Activated CD8-positive, alpha-beta T cell treated with anti-CD3 and anti-CD28 coated beads, Interleukin-2, amount 10 ng/mL, durations not matched to agents 7 days and 5 days (primary cell): ENCODE measurements around the gene DOCK1. TPM values are rescaled to one million over a fixed set of nuclear protein-coding genes. Genes with fewer than 3 reads are reported as not detected.

ENCODE experiments used
- ATAC-seq: fragments of 150-1000 bp; cut with Tn5 transposase; one replicate; pipeline ENCODE4 v1.10.0; 2021; ENCODE audit warnings: moderate library complexity
- CTCF ChIA-PET: fragments of 350-600 bp; sonication (Branson Sonifier 250); formaldehyde crosslinking; loops from one replicate; lab custom pipeline; 2021; ENCODE audit warnings: antibody characterized with exemption; lab: Charles Lee
- POLR2A ChIA-PET: fragments of 350-600 bp; sonication (Branson Sonifier 250); formaldehyde crosslinking; loops from one replicate; lab custom pipeline; 2021; ENCODE audit warnings: antibody characterized with exemption; lab: Charles Lee
- DNase-seq: peaks from one replicate; pipeline ENCODE4 v3.0.0-alpha.2; 2020
- H3K27ac Mint-ChIP-seq: one replicate; pipeline ENCODE4 v1.8.0; 2021; ENCODE audit warnings: mild to moderate bottlenecking, mixed read lengths
- H3K27me3 Mint-ChIP-seq: one replicate; pipeline ENCODE4 v1.8.0; 2021; ENCODE audit warnings: low read depth, mixed read lengths
- H3K36me3 Mint-ChIP-seq: one replicate; pipeline ENCODE4 v1.8.0; 2021; ENCODE audit warnings: low read depth, mixed read lengths
- H3K4me1 Mint-ChIP-seq: one replicate; pipeline ENCODE4 v1.8.0; 2021; ENCODE audit warnings: low read depth, mixed read lengths
- H3K4me3 Mint-ChIP-seq: one replicate; pipeline ENCODE4 v1.8.0; 2021; ENCODE audit warnings: mild to moderate bottlenecking, mixed read lengths
- H3K9me3 Mint-ChIP-seq: one replicate; pipeline ENCODE4 v1.8.0; 2022; ENCODE audit warnings: mixed read lengths; ENCODE audit not compliant: insufficient read depth
- total RNA-seq, 2 experiments: library from RNA; stranded (reverse); gene quantifications; one replicate each; pipeline ENCODE4 v1.2.3, GENCODE V29; 2021

Gene DOCK1
- total RNA-seq, 2 experiments from 2014 or later = not detected

DNA sequence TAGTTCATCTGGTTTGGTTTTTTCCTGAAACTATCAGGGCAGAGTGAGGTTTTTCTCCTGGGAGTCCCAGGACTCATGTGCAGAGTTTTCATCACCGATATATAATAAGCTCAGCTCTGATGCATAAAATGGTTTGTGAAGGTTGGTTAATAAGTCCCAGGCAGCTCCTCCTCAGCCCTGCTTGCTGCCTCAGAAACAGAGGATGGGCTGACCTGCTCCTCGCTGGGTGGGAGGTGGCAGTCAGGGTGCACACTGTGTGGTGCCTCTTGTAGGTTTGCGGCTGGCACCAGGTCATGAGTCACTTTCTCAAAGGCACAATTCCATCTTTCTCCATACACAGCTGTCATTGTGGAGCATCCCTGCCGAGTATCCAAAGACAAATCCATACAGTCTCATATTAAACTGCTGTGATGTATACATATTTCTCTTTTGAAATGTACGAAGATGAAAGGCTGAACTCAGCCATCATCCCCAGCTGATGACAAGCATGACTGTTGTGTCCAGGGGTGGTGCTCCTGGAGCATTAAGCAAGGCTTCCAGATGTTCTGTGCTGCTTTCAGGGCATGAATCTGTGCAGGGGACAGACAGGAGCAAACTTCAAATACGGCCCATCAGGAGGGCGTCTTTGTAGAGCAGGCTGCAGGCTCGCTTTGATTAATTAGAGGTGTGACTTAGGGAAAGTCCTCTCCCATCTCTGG, 518.1 kb downstream of the DOCK1 start:
- no peak for ATAC-seq
- POLR2A ChIA-PET = no interaction called here
- DNase-seq = no peak
- Mint-ChIP-seq H3K27ac (no peak overlapping the region), H3K27me3 (no peaks in the 10 kb centered on the region), H3K4me1 (no peaks in the 10 kb centered on the region), H3K4me3 (no peak overlapping the region), H3K9me3 (no peaks in the 10 kb centered on the region), H3K36me3 (no peaks in the 10 kb centered on the region)
- CTCF ChIA-PET = no interaction called here

DNA sequence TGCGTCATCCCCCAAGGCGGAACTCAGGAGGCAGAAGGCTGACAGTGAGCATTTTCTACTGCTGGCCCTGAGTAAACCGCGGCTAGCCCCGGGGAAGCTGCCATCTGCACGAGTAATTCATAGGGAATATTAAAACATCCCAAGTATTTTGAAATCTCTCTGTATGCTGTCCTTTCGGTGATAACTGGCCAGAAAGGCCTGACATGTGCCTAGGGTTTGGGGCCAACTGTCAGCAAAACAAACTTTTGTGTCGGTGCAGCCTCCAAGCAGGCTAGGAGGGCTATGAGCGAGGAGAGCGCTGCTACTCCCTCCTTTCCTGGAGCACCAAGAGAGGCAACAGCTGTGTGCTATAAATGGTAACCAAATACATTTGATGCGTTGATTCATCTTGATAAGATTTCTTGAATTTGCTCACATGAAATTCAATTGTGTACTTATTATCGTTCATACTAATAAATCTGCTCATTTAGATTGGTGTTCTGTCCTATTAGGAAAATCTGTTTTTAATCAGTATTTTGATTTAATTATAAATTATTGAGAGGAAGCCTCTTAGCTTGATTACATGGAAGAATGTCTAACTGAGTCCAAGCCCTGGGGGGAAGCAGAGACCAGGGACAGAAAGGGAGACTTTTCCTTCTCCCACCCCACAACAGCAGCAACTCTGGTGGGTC, 519.5 kb downstream of the DOCK1 start:
- Mint-ChIP-seq H3K4me3 (no peak overlapping the region), H3K27me3 (no peaks in the 10 kb centered on the region), H3K27ac (no peak overlapping the region), H3K9me3 (no peaks in the 10 kb centered on the region), H3K36me3 (no peaks in the 10 kb centered on the region), H3K4me1 (no peaks in the 10 kb centered on the region)
- ChIA-PET CTCF (no interaction called here), POLR2A (no interaction called here)
- no peak for DNase-seq
- ATAC-seq = no peak

- POLR2A ChIA-PET = no interaction called here
- DNase-seq (no peak), ATAC-seq (no peak)
- Mint-ChIP-seq H3K4me3 (no peak overlapping the region), H3K9me3 (no peaks in the 10 kb centered on the region), H3K4me1 (no peaks in the 10 kb centered on the region), H3K36me3 (no peaks in the 10 kb centered on the region), H3K27me3 (no peaks in the 10 kb centered on the region), H3K27ac (no peak overlapping the region)
- CTCF ChIA-PET = no interaction called here
Observed at GRCh38 chr10:127426746-127427145, 521.5 kb downstream of the DOCK1 start.

DNA sequence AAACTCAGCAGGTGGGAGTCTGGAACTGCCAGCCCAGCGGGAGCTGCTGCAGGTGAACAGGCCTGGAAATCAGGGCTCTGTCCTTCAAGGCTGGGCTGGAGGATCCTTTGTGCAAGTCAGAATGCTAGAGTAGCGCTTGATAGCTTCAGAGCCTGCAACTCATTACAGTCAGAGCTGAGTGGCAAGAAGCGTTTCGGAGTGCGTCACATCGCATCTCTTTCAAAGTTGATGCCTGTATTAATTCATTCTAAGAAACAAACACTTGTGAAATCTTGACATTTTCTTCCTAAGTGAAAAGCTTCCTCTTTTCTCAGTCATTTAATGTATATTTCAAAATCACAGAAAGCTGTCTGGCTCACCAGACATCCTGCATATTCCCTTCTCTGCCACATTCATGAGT, 522.7 kb downstream of the DOCK1 start:
- DNase-seq = no peak
- no peaks in the 10 kb centered on the region for H3K9me3 Mint-ChIP-seq
- POLR2A ChIA-PET = no interaction called here
- H3K4me3 Mint-ChIP-seq = no peak overlapping the region
- H3K27ac Mint-ChIP-seq = no peak overlapping the region
- no peak for ATAC-seq
- CTCF ChIA-PET = no interaction called here
- no peaks in the 10 kb centered on the region for H3K27me3 Mint-ChIP-seq
- H3K4me1 Mint-ChIP-seq = peaks cover 1% of the 10 kb centered on the region
- H3K36me3 Mint-ChIP-seq = no peaks in the 10 kb centered on the region

GRCh38 chr10:127428385-127428980, 523.3 kb downstream of the DOCK1 start:
- no peaks in the 10 kb centered on the region for H3K36me3 Mint-ChIP-seq
- POLR2A ChIA-PET = no interaction called here
- ATAC-seq = no peak
- H3K27me3 Mint-ChIP-seq = no peaks in the 10 kb centered on the region
- H3K27ac Mint-ChIP-seq = no peak overlapping the region
- H3K4me3 Mint-ChIP-seq = no peak overlapping the region
- H3K4me1 Mint-ChIP-seq = peaks cover 1% of the 10 kb centered on the region
- CTCF ChIA-PET = no interaction called here
- DNase-seq = no peak
- H3K9me3 Mint-ChIP-seq = no peaks in the 10 kb centered on the region

GRCh38 chr10:127429601-127430312, 524.5 kb downstream of the DOCK1 start:
- H3K27ac Mint-ChIP-seq = no peak overlapping the region
- DNase-seq (no peak), ATAC-seq (no peak)
- peaks cover 1% of the 10 kb centered on the region for H3K4me1 Mint-ChIP-seq
- no peaks in the 10 kb centered on the region for H3K27me3 Mint-ChIP-seq
- ChIA-PET POLR2A (no interaction called here), CTCF (no interaction called here)
- no peak overlapping the region for H3K4me3 Mint-ChIP-seq
- no peaks in the 10 kb centered on the region for H3K36me3 Mint-ChIP-seq
- H3K9me3 Mint-ChIP-seq = no peaks in the 10 kb centered on the region

DNA sequence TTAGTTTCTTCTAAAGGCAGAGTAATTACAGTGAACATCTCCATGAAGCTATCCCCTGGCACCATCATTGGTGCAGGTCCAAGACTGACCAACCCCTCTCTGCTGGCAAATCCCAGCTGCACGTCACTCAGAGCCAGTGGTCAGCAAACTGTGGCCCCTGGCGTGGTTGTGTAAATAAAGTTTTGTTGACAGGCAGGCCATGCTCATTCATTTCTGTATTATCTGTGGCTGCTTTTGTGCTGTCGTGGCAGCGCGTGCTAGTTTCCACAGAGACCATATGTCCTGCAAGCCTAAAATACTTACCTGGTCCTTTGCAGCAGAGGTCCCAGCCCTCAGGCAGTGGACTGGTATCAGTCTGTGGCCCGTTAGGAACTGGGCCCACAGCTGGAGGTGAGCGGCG, 526.3 kb downstream of the DOCK1 start:
- CTCF ChIA-PET = no interaction called here
- DNase-seq (no peak), ATAC-seq (no peak)
- Mint-ChIP-seq H3K9me3 (no peaks in the 10 kb centered on the region), H3K4me1 (peaks cover 1% of the 10 kb centered on the region), H3K27me3 (no peaks in the 10 kb centered on the region), H3K36me3 (no peaks in the 10 kb centered on the region), H3K4me3 (no peak overlapping the region), H3K27ac (no peak overlapping the region)
- POLR2A ChIA-PET = no interaction called here

GRCh38 chr10:127434006-127434405, 528.8 kb downstream of the DOCK1 start:
- Mint-ChIP-seq H3K27ac (no peak overlapping the region), H3K27me3 (no peaks in the 10 kb centered on the region), H3K4me1 (peaks cover 1% of the 10 kb centered on the region), H3K36me3 (no peaks in the 10 kb centered on the region), H3K9me3 (no peaks in the 10 kb centered on the region), H3K4me3 (no peak overlapping the region)
- DNase-seq (no peak), ATAC-seq (no peak)
- ChIA-PET POLR2A (no interaction called here), CTCF (no interaction called here)

- Mint-ChIP-seq H3K27ac (no peak overlapping the region), H3K36me3 (no peaks in the 10 kb centered on the region), H3K27me3 (no peaks in the 10 kb centered on the region), H3K4me1 (peaks cover 1% of the 10 kb centered on the region), H3K4me3 (no peak overlapping the region), H3K9me3 (no peaks in the 10 kb centered on the region)
- DNase-seq (no peak), ATAC-seq (no peak)
- ChIA-PET CTCF (no interaction called here), POLR2A (no interaction called here)
Observed at GRCh38 chr10:127435246-127435645, 530.0 kb downstream of the DOCK1 start.

- no peak overlapping the region for H3K4me3 Mint-ChIP-seq
- H3K27me3 Mint-ChIP-seq = no peaks in the 10 kb centered on the region
- no peak for ATAC-seq
- no peak overlapping the region for H3K27ac Mint-ChIP-seq
- no peaks in the 10 kb centered on the region for H3K4me1 Mint-ChIP-seq
- CTCF ChIA-PET = no interaction called here
- no peak for DNase-seq
- no peaks in the 10 kb centered on the region for H3K9me3 Mint-ChIP-seq
- no peaks in the 10 kb centered on the region for H3K36me3 Mint-ChIP-seq
- POLR2A ChIA-PET = no interaction called here
Observed at GRCh38 chr10:127440371-127440770, 535.1 kb downstream of the DOCK1 start.

DNA sequence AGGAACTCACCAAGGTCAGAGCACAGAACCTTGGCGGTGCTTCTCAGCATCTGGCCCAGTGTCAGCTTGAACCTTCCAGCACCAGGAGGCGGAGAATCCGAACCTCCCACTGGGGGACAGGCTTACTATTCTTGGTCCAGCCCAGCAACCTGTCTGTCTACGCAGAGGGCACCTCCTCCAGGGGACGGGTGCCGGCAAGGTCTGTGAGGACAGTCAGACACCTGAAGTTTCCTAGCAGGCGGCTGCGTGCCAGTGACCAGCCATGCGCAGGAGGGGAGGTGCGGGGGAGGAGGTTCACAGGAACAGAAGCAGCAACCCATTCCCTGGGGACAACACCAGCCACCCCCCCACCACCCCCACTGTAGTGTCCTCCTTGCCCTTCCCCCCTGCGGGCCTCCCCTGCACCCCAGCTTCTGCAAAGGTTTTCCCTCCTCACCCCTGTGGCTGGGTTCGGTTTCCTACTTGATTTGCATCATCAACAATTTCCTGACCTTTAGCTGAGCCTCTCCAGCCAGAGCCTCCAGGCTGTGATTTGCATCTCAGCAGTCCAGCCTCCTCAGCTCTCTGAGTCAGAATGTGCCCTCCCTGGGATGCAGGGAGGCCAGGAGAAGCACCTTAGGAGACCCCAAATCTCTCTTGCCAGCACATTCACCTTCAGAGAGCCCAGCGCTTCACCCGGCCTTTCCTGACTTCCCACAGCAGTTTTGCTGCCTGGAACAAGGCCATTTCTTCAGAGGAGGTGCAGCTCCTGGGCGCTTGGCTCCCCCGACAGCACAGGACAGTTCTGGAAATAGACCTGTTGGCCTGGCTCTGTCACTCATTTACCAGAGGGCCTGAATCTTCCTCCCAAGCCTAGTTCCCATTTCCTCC, 536.4 kb downstream of the DOCK1 start:
- no peaks in the 10 kb centered on the region for H3K4me1 Mint-ChIP-seq
- H3K27ac Mint-ChIP-seq = no peak overlapping the region
- DNase-seq (no peak), ATAC-seq (no peak)
- POLR2A ChIA-PET = no interaction called here
- CTCF ChIA-PET = no interaction called here
- no peaks in the 10 kb centered on the region for H3K36me3 Mint-ChIP-seq
- no peaks in the 10 kb centered on the region for H3K9me3 Mint-ChIP-seq
- H3K27me3 Mint-ChIP-seq = no peaks in the 10 kb centered on the region
- no peak overlapping the region for H3K4me3 Mint-ChIP-seq
